ENCODE results near the gene PXMP4.

Gene PXMP4

GRCh38 chr20:33731693-33732165, 11.6 kb upstream of the PXMP4 start, which contains the start of gene ZNF341:
Gene ZNF341 (plus strand): TSS chr20:33731996. CDS start chr20:33732022, 26 bp downstream.
- peak; percentile 93 to 96 for DNase-seq

GRCh38 chr20:33730946-33731692, 11.0 kb upstream of the PXMP4 start:
- DNase-seq, result no peak

- no peak for DNase-seq
Measured at GRCh38 chr20:33729101-33729500, 9.0 kb upstream of the PXMP4 start.

- DNase-seq, result no peak
Measured at GRCh38 chr20:33728463-33728862, 8.4 kb upstream of the PXMP4 start.

GRCh38 chr20:33727806-33728205, 7.7 kb upstream of the PXMP4 start:
- no peak for DNase-seq

GRCh38 chr20:33727115-33727479, 7.0 kb upstream of the PXMP4 start:
- no peak for DNase-seq

- no peak for DNase-seq
Measured at GRCh38 chr20:33725607-33726264, 5.6 kb upstream of the PXMP4 start.

- no peak for DNase-seq
Measured at GRCh38 chr20:33724439-33725094, 4.5 kb upstream of the PXMP4 start.

- DNase-seq, result no peak
Measured at GRCh38 chr20:33721391-33722140, 1.5 kb upstream of the PXMP4 start.

- DNase-seq, result no peak
Measured at GRCh38 chr20:33719277-33719988, 677 bp downstream of the PXMP4 start.

- no peak for DNase-seq
Measured at GRCh38 chr20:33716498-33716897, 3.6 kb downstream of the PXMP4 start.

- no peak for DNase-seq
Measured at GRCh38 chr20:33713865-33714367, 6.2 kb downstream of the PXMP4 start.

GRCh38 chr20:33711446-33711738, 8.7 kb downstream of the PXMP4 start:
- DNase-seq, result no peak

- no peak for DNase-seq
Measured at GRCh38 chr20:33710681-33711445, 9.2 kb downstream of the PXMP4 start.

GRCh38 chr20:33709905-33710541, 10.1 kb downstream of the PXMP4 start:
- DNase-seq, result no peak

- DNase-seq, result no peak
Measured at GRCh38 chr20:33709398-33709797, 10.7 kb downstream of the PXMP4 start.

- DNase-seq, result no peak
Measured at GRCh38 chr20:33707668-33708067, 12.4 kb downstream of the PXMP4 start.

GRCh38 chr20:33704197-33704924, 15.7 kb downstream of the PXMP4 start:
- DNase-seq, result no peak

- DNase-seq, result no peak
Measured at GRCh38 chr20:33703498-33704137, 16.5 kb downstream of the PXMP4 start.

- peak; percentile 13 to 33 for DNase-seq
Measured at GRCh38 chr20:33702861-33703260, 17.2 kb downstream of the PXMP4 start.
